HEK293T (cell line): Measurements from ENCODE around the gene CDH10.

ENCODE experiments used
- CTCF ChIA-PET: fragments of 350-600 bp; formaldehyde crosslinking; extraction: SDS; loops from one replicate; lab custom pipeline; 2021; ENCODE audit warnings: antibody characterized with exemption, inconsistent platforms; lab: Yijun Ruan, JAX
- POLR2A ChIA-PET: fragments of 350-600 bp; formaldehyde crosslinking; extraction: SDS; loops from one replicate; lab custom pipeline; 2020; ENCODE audit warnings: antibody characterized with exemption, inconsistent platforms; lab: Yijun Ruan, JAX
- DNase-seq: peaks from one replicate; pipeline ENCODE4 v3.0.0; 2012; ENCODE audit warnings: mixed read lengths; ENCODE audit errors: extremely low spot score
- ARNT ChIP-seq: fragments of 450-650 bp; IDR thresholded peaks from 2 replicates; pipeline ENCODE4 v1.6.1; 2017; ENCODE audit warnings: mild to moderate bottlenecking
- BHLHE40 ChIP-seq: fragments of 450-650 bp; IDR thresholded peaks from 2 replicates; pipeline ENCODE4 v1.6.1; 2016; ENCODE audit warnings: mild to moderate bottlenecking, moderate library complexity, borderline replicate concordance
- CTBP1 ChIP-seq: fragments of 450-650 bp; IDR thresholded peaks from 2 replicates; pipeline ENCODE4 v1.6.1; 2016; ENCODE audit warnings: borderline replicate concordance
- ELF4 ChIP-seq: fragments of 450-650 bp; IDR thresholded peaks from 2 replicates; pipeline ENCODE4 v1.6.1; 2017; ENCODE audit warnings: antibody characterized with exemption
- FOXA1 ChIP-seq: fragments of 450-650 bp; IDR thresholded peaks from 2 replicates; pipeline ENCODE4 v1.6.1; 2016; ENCODE audit warnings: mild to moderate bottlenecking
- FOXK2 ChIP-seq: fragments of 450-650 bp; IDR thresholded peaks from 2 replicates; pipeline ENCODE4 v1.6.1; 2016; ENCODE audit warnings: mild to moderate bottlenecking
- FOXM1 ChIP-seq: fragments of 450-650 bp; IDR thresholded peaks from 2 replicates; pipeline ENCODE4 v1.6.1; 2017; ENCODE audit warnings: mild to moderate bottlenecking, borderline replicate concordance
- HDGF ChIP-seq: fragments of 450-650 bp; IDR thresholded peaks from 2 replicates; pipeline ENCODE4 v1.6.1; 2017; ENCODE audit warnings: antibody characterized with exemption, borderline replicate concordance
- L3MBTL2 ChIP-seq: fragments of 450-650 bp; conservative IDR thresholded peaks from 2 replicates; pipeline ENCODE4 v1.6.1; 2016; ENCODE audit warnings: mild to moderate bottlenecking
- LEF1 ChIP-seq: fragments of 450-650 bp; IDR thresholded peaks from 2 replicates; pipeline ENCODE4 v1.6.1; 2017; ENCODE audit warnings: mild to moderate bottlenecking, borderline replicate concordance
- NFRKB ChIP-seq: fragments of 450-650 bp; IDR thresholded peaks from 2 replicates; pipeline ENCODE4 v1.6.1; 2016; ENCODE audit warnings: mild to moderate bottlenecking, moderate library complexity
- SP1 ChIP-seq: fragments of 450-650 bp; IDR thresholded peaks from 2 replicates; pipeline ENCODE4 v1.6.1; 2017
- SUZ12 ChIP-seq: fragments of 450-650 bp; IDR thresholded peaks from 2 replicates; pipeline ENCODE4 v1.6.1; 2016; ENCODE audit warnings: mild to moderate bottlenecking
- TARDBP ChIP-seq: fragments of 450-650 bp; IDR thresholded peaks from 2 replicates; pipeline ENCODE4 v1.6.1; 2016
- ZNF384 ChIP-seq: fragments of 450-650 bp; IDR thresholded peaks from 2 replicates; pipeline ENCODE4 v1.6.1; 2016
- TF ChIP-seq, protein P1 (sequence below): fragments of 450-650 bp; IDR thresholded peaks from 2 replicates; pipeline ENCODE4 v1.6.1; 2016

CDH10 gene

DNA sequence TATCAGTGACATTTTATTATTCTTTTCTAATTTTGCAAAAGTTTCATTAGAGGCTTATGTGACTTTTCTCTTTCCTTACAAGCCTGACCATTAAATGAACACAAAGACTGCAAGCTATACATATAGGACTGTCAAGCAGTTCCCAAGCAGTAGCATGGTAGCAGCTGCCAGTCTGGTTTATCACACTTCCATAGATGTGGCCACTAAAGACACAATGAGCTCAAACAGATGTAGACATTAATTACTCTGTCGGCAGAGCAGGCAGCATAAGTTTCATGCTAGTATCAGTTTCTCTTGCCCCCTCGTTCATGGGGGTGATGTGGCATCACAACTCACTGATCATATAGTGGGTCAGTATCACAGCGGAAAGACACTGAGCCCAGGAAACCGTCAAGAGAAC, 89.5 kb downstream of the CDH10 start:
- DNase-seq: no peak
- TF ChIP-seq ARNT (no peak), LEF1 (no peak), BHLHE40 (no peak), CTBP1 (no peak), FOXM1 (no peak), ELF4 (no peak), SP1 (no peak), FOXA1 (no peak), FOXK2 (no peak), TARDBP (no peak), NFRKB (no peak), SUZ12 (no peak), L3MBTL2 (no peak), ZNF384 (no peak), HDGF (no peak)
- TF ChIP-seq, protein P1, sequence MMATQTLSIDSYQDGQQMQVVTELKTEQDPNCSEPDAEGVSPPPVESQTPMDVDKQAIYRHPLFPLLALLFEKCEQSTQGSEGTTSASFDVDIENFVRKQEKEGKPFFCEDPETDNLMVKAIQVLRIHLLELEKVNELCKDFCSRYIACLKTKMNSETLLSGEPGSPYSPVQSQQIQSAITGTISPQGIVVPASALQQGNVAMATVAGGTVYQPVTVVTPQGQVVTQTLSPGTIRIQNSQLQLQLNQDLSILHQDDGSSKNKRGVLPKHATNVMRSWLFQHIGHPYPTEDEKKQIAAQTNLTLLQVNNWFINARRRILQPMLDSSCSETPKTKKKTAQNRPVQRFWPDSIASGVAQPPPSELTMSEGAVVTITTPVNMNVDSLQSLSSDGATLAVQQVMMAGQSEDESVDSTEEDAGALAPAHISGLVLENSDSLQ: no peak
- POLR2A ChIA-PET: no interaction called here
- CTCF ChIA-PET: no interaction called here

DNA sequence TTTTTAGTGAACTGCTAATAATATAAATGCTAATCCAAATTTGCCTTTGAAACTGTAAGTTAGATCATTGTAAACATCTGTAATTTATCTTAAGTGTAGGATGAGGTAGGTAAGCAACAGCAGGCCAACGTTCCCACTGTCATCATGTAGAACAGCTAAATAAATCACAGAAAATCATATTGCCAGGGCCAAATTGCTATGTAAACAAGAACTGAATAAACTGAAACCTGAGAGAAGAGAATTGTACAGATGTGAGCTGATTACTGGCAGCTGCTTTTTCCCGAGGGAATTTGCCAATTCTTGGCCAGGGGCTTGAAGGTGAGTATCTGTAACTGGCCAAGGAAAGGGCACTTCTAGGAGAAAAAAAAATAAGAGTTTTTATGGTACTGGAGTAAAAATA, 97.6 kb downstream of the CDH10 start:
- DNase-seq: peak; percentile 15
- ChIA-PET CTCF (no interaction called here), POLR2A (interaction anchor here (1.1 kb wide), 1 partner anchor 21 kb away, joined by 3 read pairs; no protein-coding TSS in a partner anchor)
- TF ChIP-seq CTBP1 (peak; percentile 27; the same call in 1 of the 2 replicates), FOXK2 (no peak), FOXA1 (peak; percentile 71; the same call in 1 of the 2 replicates)
- TF ChIP-seq, protein P1: peak; percentile 75

DNA sequence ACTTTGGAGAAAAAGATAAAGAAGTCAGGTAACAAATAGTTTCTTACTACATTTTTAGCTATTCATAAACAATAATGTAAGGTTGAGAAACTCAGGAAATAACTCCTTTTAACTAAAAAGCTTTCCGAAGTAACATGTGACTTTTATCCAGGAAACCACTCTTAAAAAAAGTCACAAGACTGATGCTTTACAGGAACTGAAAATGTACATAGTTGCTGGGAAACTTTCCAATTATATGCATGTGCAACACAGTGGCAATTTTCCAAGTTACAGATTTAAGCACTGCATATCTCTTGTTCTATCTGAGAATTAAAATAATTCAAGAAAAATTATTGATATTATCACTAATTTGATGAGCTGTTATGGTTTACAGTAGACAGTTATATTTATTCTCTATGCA, 105.2 kb downstream of the CDH10 start:
- POLR2A ChIA-PET: no interaction called here

DNA sequence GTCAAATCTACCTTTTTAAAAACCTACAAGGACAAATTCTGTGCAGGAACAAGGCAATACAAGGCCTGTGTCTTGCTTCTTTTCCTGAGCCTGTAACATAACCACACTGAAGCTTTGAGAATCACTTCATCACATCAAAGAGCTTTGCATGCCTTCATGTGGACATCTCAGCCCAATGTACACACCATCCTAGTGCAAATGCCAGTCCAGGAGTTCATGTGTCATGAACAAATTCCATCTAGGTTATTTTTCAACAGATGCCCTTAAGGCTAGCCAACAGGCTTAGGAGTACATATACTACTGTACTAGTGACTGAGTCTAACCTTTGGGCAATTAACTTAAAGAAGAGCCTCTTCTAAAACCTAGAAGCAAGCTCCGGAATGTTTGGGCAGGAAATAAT, 106.4 kb downstream of the CDH10 start:
- TF ChIP-seq FOXK2 (no peak), ZNF384 (no peak), SUZ12 (no peak), CTBP1 (no peak), FOXM1 (no peak), HDGF (no peak), NFRKB (no peak)
- TF ChIP-seq, protein P1: no peak
- DNase-seq: no peak
- ChIA-PET POLR2A (no interaction called here), CTCF (no interaction called here)

More for the DNA sequence above, 105.2 kb downstream of the CDH10 start:
- DNase-seq: no peak
- TF ChIP-seq FOXK2: no peak
- TF ChIP-seq ELF4: no peak
- TF ChIP-seq TARDBP: no peak
- no peak for TF ChIP-seq HDGF
- no peak for TF ChIP-seq NFRKB
- no peak for TF ChIP-seq SP1
- TF ChIP-seq LEF1: no peak
- TF ChIP-seq BHLHE40: no peak
- no peak for TF ChIP-seq SUZ12
- no peak for TF ChIP-seq ARNT
- no peak for TF ChIP-seq FOXA1
- CTCF ChIA-PET: no interaction called here

DNA sequence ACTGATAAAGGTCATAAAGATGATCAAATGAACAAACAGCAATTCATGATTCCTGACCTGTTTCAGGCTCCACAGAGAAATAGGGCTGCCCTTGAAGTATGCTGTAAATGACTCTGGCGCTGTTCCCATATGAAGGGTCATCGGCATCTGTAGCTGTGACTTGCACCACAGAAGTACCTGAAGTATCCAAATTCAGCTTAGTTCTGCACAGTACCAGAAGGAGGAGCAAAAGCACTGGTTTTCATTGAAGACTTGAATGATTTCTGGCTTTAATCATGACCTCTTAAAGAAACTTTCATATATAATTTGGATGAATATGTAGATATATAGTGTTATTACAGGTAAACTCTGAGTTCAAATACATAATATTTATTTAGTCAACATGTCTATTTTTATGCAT, 109.1 kb downstream of the CDH10 start:
- no peak for DNase-seq
- CTCF ChIA-PET: interaction anchor here (0.6 kb wide), 1 partner anchor 95 kb away, joined by 3 read pairs; no protein-coding TSS in a partner anchor
- no peak for TF ChIP-seq SP1
- no peak for TF ChIP-seq ELF4
- TF ChIP-seq HDGF: no peak
- TF ChIP-seq ZNF384: no peak
- no peak for TF ChIP-seq NFRKB
- no peak for TF ChIP-seq LEF1
- TF ChIP-seq TARDBP: no peak
- TF ChIP-seq SUZ12: no peak
- no peak for TF ChIP-seq FOXA1
- TF ChIP-seq CTBP1: no peak
- TF ChIP-seq FOXK2: no peak
- no peak for TF ChIP-seq BHLHE40
- POLR2A ChIA-PET: no interaction called here

DNA sequence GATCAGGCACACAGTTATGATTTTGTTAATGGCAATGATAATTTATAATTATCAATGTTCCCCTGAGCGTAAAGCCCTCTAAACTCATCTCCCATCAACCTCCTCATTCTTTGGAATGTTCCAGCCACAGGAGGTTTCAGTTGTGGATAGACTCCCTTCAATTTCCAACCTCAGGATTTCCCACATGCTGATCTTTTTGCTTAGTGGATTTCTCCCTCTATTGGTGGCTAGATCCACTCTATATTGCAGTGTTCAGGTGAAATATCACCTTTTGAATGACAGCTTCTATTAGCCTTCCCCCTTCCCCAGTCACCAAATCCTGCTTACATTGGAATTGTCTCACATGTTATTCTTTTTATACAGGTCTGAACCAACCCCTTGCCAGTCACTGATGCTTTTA, 113.9 kb downstream of the CDH10 start:
- ChIA-PET POLR2A (no interaction called here), CTCF (no interaction called here)
- no peak for DNase-seq
- no peak for TF ChIP-seq ELF4
- no peak for TF ChIP-seq NFRKB
- TF ChIP-seq SUZ12: no peak
- no peak for TF ChIP-seq LEF1
- TF ChIP-seq BHLHE40: no peak
- TF ChIP-seq FOXA1: no peak
- TF ChIP-seq SP1: no peak
- no peak for TF ChIP-seq L3MBTL2
